Inflammatory macrophage treated with lipopolysaccharide for 1 hour (primary cell): ENCODE measurements around the gene GDF15.

Experiments
- DNase-seq, 2 donors: peaks; one replicate each; pipeline ENCODE4 v3.0.0-alpha.2; 2020 to 2022

Gene GDF15

GRCh38 chr19:18432275-18433014, 46.5 kb downstream of the GDF15 start:
- no peak for DNase-seq

GRCh38 chr19:18433015-18433691, 47.2 kb downstream of the GDF15 start:
- DNase-seq = peak; percentile 20 to 27

DNA sequence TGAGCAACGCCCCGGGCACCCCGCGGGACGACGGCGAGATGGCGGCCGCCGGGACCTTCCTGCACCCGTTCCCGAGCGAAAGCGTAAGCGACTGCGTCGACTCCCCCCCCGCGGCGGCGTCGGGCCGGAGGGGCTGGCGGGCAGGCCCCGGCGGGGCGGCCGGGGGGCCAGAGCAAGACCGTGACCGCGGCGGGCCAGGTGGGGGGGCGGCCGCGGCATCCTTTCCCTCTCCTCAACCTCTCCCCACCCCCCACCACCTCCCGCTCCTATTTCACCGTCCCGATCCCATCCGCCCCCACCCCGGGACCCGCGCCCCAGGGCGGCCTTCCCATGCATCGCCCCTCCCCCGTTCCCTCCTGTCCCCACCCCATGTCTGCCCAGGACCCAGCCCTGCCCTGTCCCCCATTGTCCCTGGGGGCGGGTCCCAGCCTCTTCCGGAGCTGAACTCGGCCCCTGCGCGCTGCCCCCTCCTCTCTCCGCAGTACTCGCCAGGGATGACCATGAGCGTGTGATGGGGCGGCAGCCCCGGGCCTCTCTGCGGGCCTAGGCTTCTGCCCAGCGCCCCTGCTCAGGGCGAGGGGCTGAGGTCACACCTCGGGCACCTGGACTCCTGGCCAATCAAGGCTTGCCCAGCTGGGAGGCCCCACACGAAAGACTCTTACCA, 47.9 kb downstream of the GDF15 start:
- no peak for DNase-seq

- no peak for DNase-seq
These were observed 48.6 kb downstream of the GDF15 start for GRCh38 chr19:18434411-18435175.

DNA sequence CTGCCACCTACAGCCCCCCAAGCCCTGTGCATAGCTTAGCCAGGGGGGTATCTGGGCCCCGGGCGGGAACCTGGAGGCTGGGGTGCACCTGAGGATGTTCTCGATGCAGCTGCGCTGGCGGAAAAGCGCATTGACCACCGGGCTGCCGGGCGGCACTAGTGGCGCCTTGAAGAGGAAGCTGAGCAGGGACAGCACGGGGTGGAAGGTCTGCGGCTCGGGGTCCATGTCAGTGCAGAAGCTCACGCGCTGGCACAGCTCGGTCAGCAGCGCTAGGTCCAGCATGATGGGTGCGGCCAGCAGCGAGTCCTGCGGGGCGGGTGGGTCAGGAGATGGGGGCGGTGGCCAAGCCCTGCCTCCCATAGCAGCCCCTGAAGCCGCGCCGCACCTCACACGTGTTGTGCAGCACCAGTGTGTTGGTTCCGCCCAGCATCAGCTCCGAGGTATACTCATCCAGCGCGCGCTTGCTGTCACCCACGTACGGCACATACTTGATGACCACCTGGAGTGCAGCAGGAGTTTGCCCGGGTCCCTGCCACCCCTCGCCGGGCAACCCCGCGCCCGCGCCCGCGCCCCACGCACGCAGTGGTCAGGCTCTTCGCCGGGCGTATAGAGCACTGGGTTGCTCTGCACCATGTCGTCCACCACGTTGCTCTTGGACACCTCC, 49.4 kb downstream of the GDF15 start:
- DNase-seq = no peak

DNA sequence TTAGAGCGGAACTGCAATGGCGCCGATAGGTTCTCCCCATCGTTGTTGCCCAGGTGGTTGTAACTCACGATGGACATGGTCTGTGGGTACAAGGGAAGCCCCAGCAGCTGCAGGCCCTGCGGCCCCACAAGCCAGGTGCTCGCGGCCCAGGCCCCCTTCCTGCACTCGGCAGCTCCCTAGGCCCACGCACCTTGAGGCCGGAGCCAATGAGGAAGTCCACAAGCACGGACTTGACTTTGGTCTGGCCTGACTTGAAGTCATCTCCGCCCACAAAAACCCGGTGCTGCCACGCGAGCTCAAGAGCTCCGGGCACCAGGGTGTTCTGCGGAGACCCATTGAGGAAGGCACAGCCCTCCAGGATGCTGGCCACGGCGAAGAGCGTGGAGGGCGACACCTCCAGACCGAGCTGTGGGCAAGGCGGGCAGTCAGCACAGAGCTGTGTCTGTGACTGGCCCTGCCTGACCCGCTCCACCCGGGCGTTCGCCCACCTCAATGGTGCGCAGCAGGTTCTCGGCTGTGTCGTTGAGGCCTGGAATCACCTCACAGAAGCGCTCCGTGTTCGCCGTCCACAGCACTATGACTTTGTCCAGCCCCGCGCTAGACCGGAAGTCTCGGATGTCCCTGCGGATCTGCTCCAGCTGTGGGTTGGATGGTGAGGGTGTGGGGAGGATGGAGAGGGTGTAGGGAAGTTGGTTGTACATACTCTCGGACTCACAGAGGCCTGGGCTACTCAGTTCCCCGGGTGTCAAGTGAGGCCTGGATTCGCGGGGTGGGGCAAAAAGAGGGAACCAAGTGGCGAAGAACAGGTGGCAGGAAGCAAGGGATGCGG, 50.1 kb downstream of the GDF15 start:
- DNase-seq = peak; percentile 62 to 80

DNA sequence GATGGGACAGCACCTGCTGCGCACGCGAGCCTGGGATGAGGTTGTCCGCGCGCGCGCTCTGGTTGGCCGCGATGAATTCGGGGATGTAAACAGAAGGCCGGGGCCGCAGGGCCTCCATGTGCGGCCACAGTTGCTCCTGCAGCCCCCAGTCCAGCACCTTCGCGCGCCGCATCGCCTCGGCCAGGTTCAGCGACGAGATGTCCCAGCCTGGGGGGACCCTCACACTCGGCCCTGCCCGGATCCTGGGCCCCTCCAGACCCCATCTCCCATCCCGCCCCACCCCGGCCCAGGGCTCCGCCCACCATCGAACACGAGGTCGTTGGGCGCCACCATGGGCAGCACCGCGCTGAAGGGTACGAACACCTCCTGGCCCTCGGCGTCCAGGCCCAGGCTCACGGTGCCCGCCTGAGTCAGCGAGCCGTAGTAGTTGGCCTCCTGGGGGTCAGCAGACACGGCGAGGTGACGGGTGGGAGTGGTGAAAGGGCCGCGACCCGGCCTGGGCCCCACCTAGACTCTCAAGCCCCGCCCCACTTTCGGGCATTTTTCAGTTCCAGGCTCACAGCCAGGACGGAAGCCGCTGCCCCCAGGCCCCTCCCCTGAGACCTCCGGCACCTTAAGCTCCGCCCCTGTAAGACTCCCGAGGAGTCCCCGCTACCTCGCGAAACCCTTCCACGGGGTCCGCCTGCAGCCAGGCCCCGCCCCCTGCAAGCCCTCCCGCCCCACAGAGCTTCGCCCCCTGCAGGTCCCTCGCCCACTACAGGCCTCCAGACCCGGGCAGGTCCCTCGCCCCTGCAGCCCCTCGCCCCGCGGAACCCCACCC, 50.9 kb downstream of the GDF15 start:
- DNase-seq = peak in 1 of 2 donors; percentile 29

DNA sequence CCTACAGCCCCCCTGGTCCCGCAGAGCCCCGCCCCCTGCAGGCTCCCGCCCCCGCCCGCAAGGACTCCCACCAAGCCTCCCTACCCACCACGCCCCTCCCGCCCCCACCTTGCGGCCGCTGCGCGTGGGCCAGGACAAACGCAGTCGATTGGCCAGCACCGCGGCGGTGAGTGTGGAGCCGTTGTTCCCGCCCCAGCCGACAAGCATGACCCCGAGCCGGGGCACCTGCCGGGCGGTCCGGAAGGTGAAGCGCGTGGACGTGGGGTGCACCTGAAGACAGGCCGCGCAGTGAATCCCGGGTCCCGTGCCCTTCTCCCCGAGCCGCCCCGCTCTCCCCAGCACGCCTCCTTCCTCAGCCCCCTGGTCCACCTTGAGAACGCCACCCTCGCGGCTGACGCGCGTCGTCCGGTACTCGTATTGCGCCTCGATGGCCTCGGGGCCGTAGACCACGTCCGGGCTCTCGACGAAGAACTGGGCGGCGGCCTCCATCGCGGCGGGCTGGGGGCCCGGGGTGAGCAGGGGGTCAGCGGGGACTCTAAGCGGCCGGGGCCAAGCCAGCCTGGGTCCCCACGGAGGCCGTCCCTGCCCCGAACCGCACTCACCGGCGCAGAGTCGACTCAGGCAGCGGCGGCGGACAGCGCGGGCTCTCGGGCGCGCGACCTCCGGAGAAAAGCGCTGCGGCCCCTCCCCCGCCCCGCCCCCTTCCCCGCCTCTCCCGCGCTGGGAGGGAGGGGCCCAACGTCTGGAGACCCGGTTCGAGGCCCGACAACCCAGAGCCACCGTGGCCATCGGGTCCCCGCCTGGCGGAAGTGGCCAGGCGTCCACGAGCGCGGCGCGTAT, 51.8 kb downstream of the GDF15 start, which contains the start of gene ISYNA1:
Gene ISYNA1 (minus strand): TSS at position 643 of the 840 bp plus-strand sequence. CDS start 154 bp downstream, at position 489.
- DNase-seq = no peak

DNA sequence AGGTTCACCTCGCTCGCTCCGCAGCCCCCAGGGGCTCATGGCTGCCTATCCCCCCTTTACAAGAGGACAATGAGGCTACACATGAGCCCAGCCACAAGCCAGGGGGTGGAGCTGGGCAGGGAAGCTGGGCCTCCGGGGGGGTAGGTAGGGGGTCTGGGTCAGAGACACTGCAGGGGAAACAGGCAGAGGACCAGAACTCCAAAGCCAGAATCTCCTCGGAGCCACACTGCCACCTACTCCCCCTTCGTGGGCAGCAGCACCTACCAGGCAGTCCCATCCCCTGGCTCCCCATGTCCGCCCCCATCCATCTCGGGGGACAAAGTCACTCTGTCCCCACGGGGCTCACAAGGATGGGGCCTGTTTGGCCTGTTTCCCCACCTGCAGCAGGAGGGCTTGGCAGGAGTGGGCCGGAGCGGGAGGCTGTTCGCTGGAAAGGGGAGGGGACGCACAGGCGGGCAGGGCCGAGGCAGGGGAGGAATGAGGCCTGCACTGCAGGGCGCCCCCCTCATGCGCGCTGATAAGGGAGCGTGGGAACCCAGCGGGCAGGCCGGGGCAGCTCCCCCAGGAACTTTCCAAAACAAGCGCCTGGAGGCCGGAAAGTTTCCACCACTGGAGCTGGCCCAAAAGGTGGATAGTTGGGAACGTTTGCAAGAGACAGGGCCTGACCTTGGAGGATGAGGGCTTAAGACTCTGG, 52.5 kb downstream of the GDF15 start:
- DNase-seq = no peak
